K562 (cell line): ENCODE results near the gene OR2W3. TPM values are rescaled to one million over a fixed set of nuclear protein-coding genes. Genes with fewer than 3 reads are reported as not detected.

ENCODE experiments used
- ATAC-seq: fragments of 200-7000 bp; cut with Tn5 transposase; 3 replicates; pipeline ENCODE4 v1.9.1; 2020; ENCODE audit warnings: moderate library complexity
- Bru-seq: library from RNA; stranded (reverse); fragments of 400-500 nt; gene quantifications from one replicate; lab custom pipeline; 2021; lab: Mats Ljungman, UMichigan
- BruChase-seq, 2 experiments: library from RNA; stranded (reverse); fragments of 400-500 nt; gene quantifications; one replicate each; lab custom pipeline; 2021; lab: Mats Ljungman, UMichigan
- BruUV-seq: library from RNA; stranded (reverse); fragments of 400-500 nt; replicated peaks from 2 replicates; lab custom pipeline; 2021; lab: Mats Ljungman, UMichigan
- CTCF ChIA-PET: fragments of 300-600 bp; formaldehyde crosslinking; extraction: SDS; loops from one replicate; lab custom pipeline; 2021; ENCODE audit warnings: low intra/inter-chr PET ratio; lab: Yijun Ruan, JAX
- POLR2A ChIA-PET: fragments of 300-600, 350-650 bp; sonication (Branson Sonifier 250); formaldehyde crosslinking; extraction: SDS; loops from one replicate; lab custom pipeline; 2021; ENCODE audit warnings: antibody characterized with exemption, inconsistent platforms; lab: Yijun Ruan, JAX
- DNase-seq, 4 experiments: peaks; one replicate each; pipeline versions ENCODE4 v3.0.0 to v3.0.0-alpha.2; 2011 to 2018; ENCODE audit warnings: low spot score in 3 of 4, mixed read lengths in 3 of 4; ENCODE audit errors: extremely low read depth in 1 of 4
- FAIRE-seq: peaks from 2 replicates; lab custom pipeline; 2011; peaks lifted over from hg19 to GRCh38; lab: Jason Lieb, UNC
- H2AFZ ChIP-seq: 2 replicates; pipeline ENCODE4 v1.6.0; 2011; ENCODE audit warnings: low read depth, low read length, control low read depth, inconsistent platforms
- H3K27ac ChIP-seq: fragments of 200-600 bp; 3 replicates; pipeline ENCODE4 v1.8.0; 2011; ENCODE audit warnings: low read depth, mild to moderate bottlenecking, control low read depth, inconsistent platforms, low read length, moderate library complexity, mixed read lengths; ENCODE audit errors: extremely low read depth
- H3K27me3 ChIP-seq, 2 experiments: fragments of 300-600 bp in 1 of 2; 2 replicates in 1 of 2; 3 replicates in 1 of 2; pipeline versions ENCODE4 v1.6.0 to v1.8.0; 2011; ENCODE audit warnings: inconsistent platforms in 2 of 2, low read length in 2 of 2, mild to moderate bottlenecking in 1 of 2, mixed read lengths in 1 of 2, moderate library complexity in 1 of 2; ENCODE audit not compliant: control insufficient read depth in 2 of 2, insufficient read depth in 2 of 2
- H3K36me3 ChIP-seq: fragments of 300-600 bp; 3 replicates; pipeline ENCODE4 v1.8.0; 2011; ENCODE audit warnings: mild to moderate bottlenecking, low read length, inconsistent platforms; ENCODE audit not compliant: control insufficient read depth, insufficient read depth
- H3K4me1 ChIP-seq, 2 experiments: fragments of 200-600 bp in 1 of 2; replicated peaks in 1 of 2; 2 replicates in 1 of 2; 3 replicates in 1 of 2; pipeline versions ENCODE4 v1.5.1 to v1.8.0; 2011; ENCODE audit warnings: inconsistent platforms in 2 of 2, low read length in 2 of 2, mild to moderate bottlenecking in 1 of 2, mixed read lengths in 1 of 2, moderate library complexity in 1 of 2; ENCODE audit not compliant: control insufficient read depth in 2 of 2, insufficient read depth in 2 of 2
- H3K4me2 ChIP-seq: 2 replicates; pipeline ENCODE4 v1.6.1; 2011; ENCODE audit warnings: low read length, control low read depth, inconsistent platforms, mixed read lengths; ENCODE audit not compliant: insufficient read depth
- H3K4me3 ChIP-seq: fragments of 200-600 bp; sonication (generic), shearing (Covaris generic); 2 replicates; pipeline ENCODE4 v1.5.1; 2016; ENCODE audit warnings: control low read depth, inconsistent platforms
- H3K79me2 ChIP-seq: fragments of 200-600 bp; 3 replicates; pipeline ENCODE4 v1.8.0; 2011; ENCODE audit warnings: low read length, inconsistent platforms; ENCODE audit not compliant: control insufficient read depth, insufficient read depth
- H3K9ac ChIP-seq, 2 experiments: 2 replicates each; pipeline versions ENCODE4 v1.6.0 to v1.6.1; 2011; ENCODE audit warnings: low read depth in 2 of 2, low read length in 2 of 2, control low read depth in 1 of 2, inconsistent platforms in 1 of 2, mild to moderate bottlenecking in 1 of 2, mixed read lengths in 1 of 2; ENCODE audit not compliant: insufficient read depth in 1 of 2
- H3K9me1 ChIP-seq: one replicate; pipeline ENCODE4 v1.6.0; 2011; ENCODE audit warnings: inconsistent platforms, mild to moderate bottlenecking, low read length, moderate library complexity; ENCODE audit not compliant: control insufficient read depth, insufficient read depth
- H3K9me3 ChIP-seq: replicated peaks from 2 replicates; pipeline ENCODE4 v1.5.1; 2011; ENCODE audit warnings: low read depth, low read length, inconsistent platforms; ENCODE audit not compliant: control insufficient read depth, insufficient read depth
- H4K20me1 ChIP-seq: replicated peaks from 2 replicates; pipeline ENCODE4 v1.6.1; 2011; ENCODE audit warnings: low read length, inconsistent platforms, mixed read lengths; ENCODE audit not compliant: control insufficient read depth, insufficient read depth
- DACH1 ChIP-seq: fragments of 450-650 bp; IDR thresholded peaks from 2 replicates; pipeline ENCODE4 v1.6.1; 2018; ENCODE audit not compliant: partially characterized antibody
- DNMT1 ChIP-seq: fragments of 450-650 bp; IDR thresholded peaks from 2 replicates; pipeline ENCODE4 v1.6.1; 2016; ENCODE audit warnings: antibody characterized with exemption, mild to moderate bottlenecking
- FOXA1 ChIP-seq: fragments of 450-650 bp; IDR thresholded peaks from 2 replicates; pipeline ENCODE4 v1.6.1; 2016; ENCODE audit warnings: mild to moderate bottlenecking, borderline replicate concordance
- ILF3 ChIP-seq: fragments of 450-650 bp; IDR thresholded peaks from 2 replicates; pipeline ENCODE4 v1.6.1; 2018; ENCODE audit warnings: antibody characterized with exemption, mild to moderate bottlenecking, moderate library complexity, borderline replicate concordance
- KLF10 ChIP-seq: fragments of 250-450 bp; sonication (Bioruptor Pico); IDR thresholded peaks from 2 replicates; pipeline ENCODE4 v1.6.1; 2021; ENCODE audit warnings: matching md5 sums
- MAFF ChIP-seq: IDR thresholded peaks from 2 replicates; pipeline ENCODE4 v1.6.1; 2012; ENCODE audit warnings: low read length, improper control_type of control experiment
- POU5F1 ChIP-seq: fragments of 150-350 bp; IDR thresholded peaks from 2 replicates; pipeline ENCODE4 v1.6.1; 2014; ENCODE audit warnings: borderline replicate concordance, low read length, low read depth, mild to moderate bottlenecking; ENCODE audit not compliant: partially characterized antibody
- RUNX1 ChIP-seq: sonication (generic); IDR thresholded peaks from 2 replicates; pipeline ENCODE4 v1.6.1; 2016; ENCODE audit warnings: antibody characterized with exemption, low read depth
- SMARCA4 ChIP-seq: fragments of 450-650 bp; IDR thresholded peaks from 2 replicates; pipeline ENCODE4 v1.6.1; 2016
- ZNF282 ChIP-seq: sonication (generic); formaldehyde crosslinking; IDR thresholded peaks from 2 replicates; pipeline ENCODE4 v1.8.1; 2023; ENCODE audit warnings: missing genetic modification reagents
- ZNF592 ChIP-seq: fragments of 450-650 bp; IDR thresholded peaks from 2 replicates; pipeline ENCODE4 v1.6.1; 2017; ENCODE audit warnings: antibody characterized with exemption, mild to moderate bottlenecking
- WGBS: fragments of 100-300 bp; shearing (Covaris generic); methylation state at CpG from one replicate; pipeline ENCODE4 v1.1.6; 2016; ENCODE audit warnings: low coverage, mixed read lengths; ENCODE audit not compliant: insufficient coverage; ENCODE audit errors: missing lambda C conversion rate; 5-methylcytosine and 5-hydroxymethylcytosine counted together
- in situ Hi-C: fragments of 300-500 bp; cut with MboI; formaldehyde crosslinking; loops from 4 replicates; pipeline ENCODE4 v1.15.0; 2018; ENCODE audit warnings: inconsistent platforms, mixed read lengths
- intact Hi-C: fragments of 100-400 bp; cut with micrococcal nuclease; formaldehyde crosslinking; loops from 2 replicates; pipeline ENCODE4 v1.14.2; 2022
- long read RNA-seq, 3 experiments: library from polyadenylated mRNA in 2 of 3; library from RNA in 1 of 3; unstranded in 2 of 3; stranded (forward) in 1 of 3; transcript quantifications; one replicate each; pipeline ENCODE4 v2.0.0, GENCODE V29; 2019 to 2022
- polyA minus RNA-seq, 3 experiments: library from RNA; depleted of rRNA, polyadenylated mRNA; stranded (reverse); fragments of >200 nt; gene quantifications; 2 replicates each; pipeline ENCODE4 v1.2.3, GENCODE V29; 2011
- polyA plus RNA-seq, 8 experiments: library from polyadenylated mRNA; depleted of rRNA in 4 of 8; stranded (reverse) in 5 of 8; unstranded in 3 of 8; fragments of >200 nt; fragmentation: Nextera tagmentation in 2 of 8; fragmentation: Illumina TruSeq in 1 of 8; extraction: Ambion mirVana in 2 of 8; extraction: Trizol in 1 of 8; gene quantifications; 2 replicates each; pipeline versions ENCODE4 v1.2.1 to v1.2.3, GENCODE V29; 2011 to 2014; ENCODE audit warnings: inconsistent platforms in 1 of 8, missing spikeins in 1 of 8
- total RNA-seq, 7 experiments: library from RNA; depleted of rRNA in 6 of 7; stranded (reverse); fragments of >200 nt in 6 of 7; fragmentation: Illumina TruSeq in 2 of 7; extraction: Trizol in 2 of 7; gene quantifications; 2 replicates each; pipeline versions ENCODE4 v1.2.1 to v1.2.3, GENCODE V29; 2011 to 2021; ENCODE audit warnings: low replicate concordance in 1 of 7
- TF ChIP-seq, protein P1 (sequence below): fragments of 250-450 bp; sonication (Bioruptor Pico); IDR thresholded peaks from 2 replicates; pipeline ENCODE4 v1.4.0; 2020; ENCODE audit warnings: mild to moderate bottlenecking, moderate library complexity

Gene OR2W3
- total RNA-seq (2011; cell fraction: chromatin; rRNA removed; ENCODE audit: low replicate concordance): 8.7 and 12.2 TPM in 2 replicates
- total RNA-seq (2011; cell fraction: nucleolus; rRNA removed): 8.9 and 11.8 TPM in 2 replicates
- total RNA-seq (2011; cell fraction: nucleoplasm; rRNA removed): 8.7 and 10.5 TPM in 2 replicates
- 4.0 and 4.3 TPM in 2 replicates for total RNA-seq (2014; rRNA removed)
- 2.3 and 3.3 TPM in 2 replicates for total RNA-seq (2014; rRNA removed; fragmentation: Illumina TruSeq; extraction: Trizol)
- 4.2 and 4.3 TPM in 2 replicates for total RNA-seq (2015; rRNA removed; fragmentation: Illumina TruSeq; extraction: Trizol)
- 5.5 and 7.6 TPM in 2 replicates for total RNA-seq (2021)
- polyA plus RNA-seq (2011; rRNA removed): 3.3 and 3.7 TPM in 2 replicates
- polyA plus RNA-seq (2011; cell fraction: cytosol; rRNA removed): 4.4 and 9.6 TPM in 2 replicates
- polyA plus RNA-seq (2011; cell fraction: nucleus; rRNA removed): 2.9 and 5.7 TPM in 2 replicates
- 3.9 and 6.0 TPM in 2 replicates for polyA plus RNA-seq (2012)
- 4.8 and 6.1 TPM in 2 replicates for polyA plus RNA-seq (2014; fragmentation: Illumina TruSeq; extraction: Trizol)
- polyA plus RNA-seq (2014; fragmentation: Nextera tagmentation; extraction: Ambion mirVana): under 1 TPM; 0.67 to 0.70 TPM
- 3.1 and 3.7 TPM in 2 replicates for polyA plus RNA-seq (2014; rRNA removed)
- 1.3 and 2.4 TPM in 2 replicates for polyA minus RNA-seq (2011; rRNA and poly(A)+ RNA removed)
- 2.9 and 3.4 TPM in 2 replicates for polyA minus RNA-seq (2011; cell fraction: cytosol; rRNA and poly(A)+ RNA removed)
- 3.4 and 4.0 TPM in 2 replicates for polyA minus RNA-seq (2011; cell fraction: nucleus; rRNA and poly(A)+ RNA removed)
- Bru-seq, nascent RNA: percentile 58 among the genes with signal in this experiment
- percentile 67 among the genes with signal in this experiment for BruChase-seq, experiment 1, labeled RNA remaining after a 2-hour chase
- percentile 72 among the genes with signal in this experiment for BruChase-seq, experiment 2, labeled RNA remaining after a 6-hour chase
- long read RNA-seq, experiment 1, partial matches to known transcripts: 0 of 1 reads
- long read RNA-seq, experiment 1, other reads (novel, unspliced or antisense): 0 of 1 reads
- long read RNA-seq, experiment 2: 0 reads
- long read RNA-seq, experiment 3: 0 reads

GRCh38 chr1:247895163-247895637 is at the start of gene OR2W3:
OR2W3 (plus strand) TSS chr1:247895587; CDS start chr1:247895587, 0 bp downstream.
- FAIRE-seq (no peak), ATAC-seq (no peak), DNase-seq (no peak)
- Histone ChIP-seq H4K20me1 (no peaks in the 10 kb centered on the region), H3K4me3 (no peak within 1 kb of the TSS), H3K9me1 (no peaks in the 10 kb centered on the region), H3K27me3 (no peaks in the 10 kb centered on the region), H3K79me2 (no peaks in the 10 kb centered on the region), H3K4me1 (no peaks in the 10 kb centered on the region), H3K36me3 (no peaks in the 10 kb centered on the region), H2AFZ (no peak within 1 kb of the TSS), H3K27ac (no peak within 1 kb of the TSS), H3K4me2 (no peak within 1 kb of the TSS), H3K9me3 (no peaks in the 10 kb centered on the region; the same call in none of the 2 replicates), H3K9ac (no peak within 1 kb of the TSS)
- in situ Hi-C loops (no loop called here), intact Hi-C loops (no loop called here)
- 10% methylated on average over 2 of the region's 2 CpGs for WGBS
- CTCF ChIA-PET: no interaction called here
- POLR2A ChIA-PET: interaction anchor here (0.7 to 1.6 kb wide), 3 partner anchors 9 to 337 kb away, joined by 4 to 6 read pairs (median 4); no protein-coding TSS in a partner anchor
- no TSS peak for BruUV-seq
- TF ChIP-seq DACH1 (no peak), MAFF (no peak), SMARCA4 (no peak), ILF3 (no peak), POU5F1 (no peak), ZNF282 (CRISPR knock-in tag) (no peak), ZNF592 (no peak), RUNX1 (no peak), KLF10 (no peak), FOXA1 (no peak), DNMT1 (no peak)
- TF ChIP-seq, protein P1, sequence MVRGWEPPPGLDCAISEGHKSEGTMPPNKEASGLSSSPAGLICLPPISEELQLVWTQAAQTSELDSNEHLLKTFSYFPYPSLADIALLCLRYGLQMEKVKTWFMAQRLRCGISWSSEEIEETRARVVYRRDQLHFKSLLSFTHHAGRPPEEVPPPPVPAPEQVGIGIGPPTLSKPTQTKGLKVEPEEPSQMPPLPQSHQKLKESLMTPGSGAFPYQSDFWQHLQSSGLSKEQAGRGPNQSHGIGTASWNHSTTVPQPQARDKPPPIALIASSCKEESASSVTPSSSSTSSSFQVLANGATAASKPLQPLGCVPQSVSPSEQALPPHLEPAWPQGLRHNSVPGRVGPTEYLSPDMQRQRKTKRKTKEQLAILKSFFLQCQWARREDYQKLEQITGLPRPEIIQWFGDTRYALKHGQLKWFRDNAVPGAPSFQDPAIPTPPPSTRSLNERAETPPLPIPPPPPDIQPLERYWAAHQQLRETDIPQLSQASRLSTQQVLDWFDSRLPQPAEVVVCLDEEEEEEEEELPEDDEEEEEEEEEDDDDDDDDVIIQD (CRISPR knock-in tag): no peak
